Measurements from ENCODE around the gene DIP2A.
A peak's percentile ranks its signal among the peaks of the same experiment; 100 is the strongest.
"Not testable (repeated sequence)": the region's sequence is repeated elsewhere in the genome, so short reads cannot be mapped to it uniquely, and the experiment has no call there.

DIP2A gene

GRCh38 chr21:46559291-46559983 is 100.7 kb downstream of the DIP2A start:
- peak; percentile 54 for DNase-seq

GRCh38 chr21:46560568-46561444 is 102.1 kb downstream of the DIP2A start:
- DNase-seq: no peak

DNA sequence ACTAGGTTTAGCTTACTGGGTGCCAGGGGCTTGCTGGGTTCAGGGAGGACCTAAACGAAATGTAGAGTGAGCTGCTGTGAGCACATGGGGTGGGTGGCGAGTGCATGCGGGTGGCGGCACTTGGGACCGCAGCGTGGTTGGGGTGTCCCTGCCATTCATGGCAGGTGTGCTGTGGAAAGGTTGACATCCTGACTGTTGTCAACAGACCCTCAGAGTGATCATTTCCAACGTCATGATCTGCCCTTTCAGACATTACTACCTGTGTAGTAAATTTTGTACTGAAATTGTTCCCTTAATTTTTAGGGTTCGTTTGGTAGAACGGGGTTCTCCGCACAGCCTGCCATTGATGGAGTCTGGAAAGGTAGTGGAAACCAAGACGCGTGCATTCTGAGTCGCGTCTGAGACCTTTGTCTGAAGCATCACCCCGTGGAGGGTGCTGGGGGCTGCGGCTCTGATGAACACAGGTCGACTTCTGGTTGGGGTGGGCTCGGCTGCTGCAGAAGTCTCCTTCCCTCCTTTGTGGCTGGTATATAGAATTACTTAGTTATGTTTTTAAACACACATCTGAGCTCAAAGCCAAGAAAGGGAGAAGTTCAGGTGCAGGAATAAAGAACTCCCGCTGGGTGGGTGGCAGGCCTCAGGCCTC is 102.9 kb downstream of the DIP2A start:
- DNase-seq: no peak

DNA sequence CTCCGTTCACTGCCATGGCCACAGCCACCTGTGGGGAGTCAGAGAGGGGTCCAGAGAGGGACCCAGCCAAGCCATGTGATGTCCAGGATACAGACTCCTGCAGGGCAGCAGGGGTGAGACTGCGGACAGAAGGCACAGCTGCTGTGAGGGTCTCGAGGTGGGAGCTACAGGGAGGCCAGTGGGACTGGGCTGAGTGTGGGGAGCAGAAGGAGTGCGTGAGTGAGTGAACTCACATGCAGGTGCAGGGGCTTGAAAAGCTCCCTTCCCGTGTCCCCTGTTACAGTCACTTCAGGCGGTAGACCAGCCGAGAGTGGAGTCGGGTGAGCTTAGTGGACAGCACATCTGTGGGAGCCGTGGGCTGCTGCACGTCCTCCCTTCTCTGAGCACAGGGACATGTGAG is 103.8 kb downstream of the DIP2A start:
- DNase-seq: no peak

GRCh38 chr21:46562964-46563607 is 104.4 kb downstream of the DIP2A start:
- DNase-seq: no peak

DNA sequence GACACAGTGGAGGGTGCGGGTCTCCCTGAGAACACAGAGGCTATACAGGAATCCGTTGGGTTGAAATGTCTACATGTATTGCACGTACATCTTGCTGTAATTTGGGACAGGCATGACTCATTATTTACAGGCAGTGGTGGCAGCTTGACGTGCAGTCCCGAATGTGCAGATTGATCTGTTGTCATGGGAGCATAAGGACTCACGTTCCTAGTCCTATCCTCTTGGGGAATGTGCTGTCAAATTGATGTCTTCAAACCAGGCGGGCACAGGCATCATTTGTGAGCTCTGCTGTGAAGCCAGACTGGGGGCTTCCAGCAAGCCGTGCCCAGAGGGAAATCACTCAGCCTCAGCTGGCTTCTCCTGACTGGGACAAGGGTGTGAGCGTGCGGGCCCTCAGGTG is 105.7 kb downstream of the DIP2A start:
- DNase-seq: no peak

DNA sequence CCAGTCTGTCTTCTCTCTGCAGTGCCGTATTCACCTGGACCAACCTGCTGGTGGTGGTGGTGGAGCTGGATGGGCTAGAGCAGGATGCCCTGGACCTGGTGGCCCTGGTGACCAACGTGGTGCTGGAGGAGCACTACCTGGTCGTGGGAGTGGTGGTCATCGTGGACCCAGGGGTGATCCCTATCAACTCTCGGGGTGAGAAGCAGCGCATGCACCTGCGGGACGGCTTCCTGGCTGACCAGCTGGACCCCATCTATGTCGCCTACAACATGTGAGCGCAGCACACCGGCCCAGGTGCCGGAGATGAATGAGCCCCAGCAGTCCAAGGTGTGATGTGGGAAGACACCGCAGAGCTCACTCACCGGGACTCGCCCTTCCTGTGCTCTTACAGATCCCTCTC is 108.7 kb downstream of the DIP2A start:
- DNase-seq: no peak

DNA sequence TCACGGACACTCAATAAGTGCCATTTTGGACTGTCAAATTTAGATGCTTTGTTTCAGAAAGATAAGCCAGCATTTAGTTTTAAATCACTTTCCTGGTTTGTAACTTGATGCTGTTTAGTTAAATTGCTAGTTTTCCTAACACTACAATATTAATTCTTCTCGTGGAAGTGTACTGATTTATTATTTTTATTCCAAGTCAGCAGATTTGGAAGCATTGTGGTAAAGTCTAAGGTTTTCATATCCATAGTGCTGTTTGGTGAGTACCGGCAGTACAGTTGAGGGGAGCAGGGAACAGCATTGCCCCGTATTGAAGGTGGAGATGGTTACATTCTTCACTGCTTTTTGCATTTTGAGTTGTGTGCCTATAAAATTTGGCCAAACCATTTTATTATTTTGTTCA is 109.9 kb downstream of the DIP2A start:
- DNase-seq: no peak

GRCh38 chr21:46569081-46569480 is 110.4 kb downstream of the DIP2A start:
- DNase-seq: no peak

DNA sequence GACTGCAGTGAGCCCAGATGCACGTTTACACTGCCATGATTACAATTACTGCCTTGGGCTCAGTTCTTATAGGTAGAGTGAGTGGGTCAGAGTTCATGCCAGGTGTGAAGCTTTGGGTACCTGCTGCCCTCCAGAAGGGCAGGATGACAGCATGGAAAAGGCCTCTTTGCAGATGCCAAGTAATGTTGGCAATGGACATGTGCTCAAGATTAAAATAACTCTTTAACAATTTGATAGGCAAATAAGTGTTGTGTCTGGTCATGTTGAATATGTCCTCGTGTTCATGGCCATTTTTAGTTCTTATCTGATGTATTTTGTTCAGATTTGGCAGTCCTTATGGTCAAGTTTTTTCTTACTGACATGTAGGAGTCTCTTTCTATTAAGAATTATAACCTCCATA is 111.4 kb downstream of the DIP2A start:
- no peak for DNase-seq

DNA sequence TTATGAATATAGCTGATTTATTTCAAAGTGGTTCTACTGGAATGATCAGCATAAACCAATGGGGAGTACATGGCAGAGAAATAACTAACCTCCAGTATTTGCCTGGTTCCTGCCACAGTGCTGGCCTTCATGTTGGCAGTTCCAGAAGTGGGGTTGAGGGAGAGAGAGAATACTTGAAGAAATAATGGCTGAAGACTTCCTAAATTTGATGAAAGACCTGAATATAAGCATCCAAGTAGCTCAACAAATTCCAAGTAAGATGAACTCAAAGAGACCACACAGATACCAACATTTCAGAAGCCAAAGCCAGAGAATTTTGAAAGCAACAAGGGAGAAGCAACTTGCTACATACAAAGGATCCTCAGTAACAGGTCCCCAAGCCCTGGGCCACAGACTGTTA is 111.9 kb downstream of the DIP2A start:
- no peak for DNase-seq

- no peak for DNase-seq
Measured at GRCh38 chr21:46572850-46573249, 114.2 kb downstream of the DIP2A start.

GRCh38 chr21:46577786-46578185 is 119.1 kb downstream of the DIP2A start:
- not testable (repeated sequence) for DNase-seq

GRCh38 chr21:46579394-46579793 is 120.7 kb downstream of the DIP2A start:
- not testable (repeated sequence) for DNase-seq

- DNase-seq: no peak
Measured at GRCh38 chr21:46581780-46582307, 123.2 kb downstream of the DIP2A start.

GRCh38 chr21:46585191-46585953 is 126.7 kb downstream of the DIP2A start:
- DNase-seq: no peak

GRCh38 chr21:46594276-46594675 is 135.6 kb downstream of the DIP2A start:
- no peak for DNase-seq

DNA sequence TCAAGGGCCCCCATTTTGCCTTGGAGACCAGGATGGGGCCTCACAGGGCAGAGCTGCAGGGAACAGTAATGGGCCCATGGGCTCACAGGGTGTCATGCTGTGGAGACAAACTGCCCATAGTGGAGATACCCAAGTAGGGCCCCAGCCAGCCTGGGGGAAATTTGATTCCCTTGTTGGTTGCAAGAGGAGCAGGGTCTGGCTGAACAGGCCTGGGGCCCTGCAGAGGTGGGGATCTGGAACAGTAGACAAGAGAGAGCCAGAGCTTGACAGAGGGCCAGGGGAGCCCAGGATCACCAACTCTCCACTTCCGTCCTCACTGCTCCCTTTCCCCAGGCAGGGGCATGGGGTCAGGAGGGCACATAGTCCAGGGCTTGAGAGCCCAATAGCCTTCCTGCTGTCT is 137.5 kb downstream of the DIP2A start:
- DNase-seq: no peak

GRCh38 chr21:46597031-46597430 is 138.3 kb downstream of the DIP2A start:
- no peak for DNase-seq

- no peak for DNase-seq
Measured at GRCh38 chr21:46597896-46598343, 139.2 kb downstream of the DIP2A start.

GRCh38 chr21:46598581-46599572 is 140.2 kb downstream of the DIP2A start:
- DNase-seq: no peak
